Hepatocyte (in vitro differentiated cells): Measurements from ENCODE around the gene PCDHA8. TPM values are rescaled to one million over a fixed set of nuclear protein-coding genes. Genes with fewer than 3 reads are reported as not detected.
"Not testable (repeated sequence)": the region's sequence is repeated elsewhere in the genome, so short reads cannot be mapped to it uniquely, and the experiment has no call there.

Source experiments
- DNase-seq: peaks from one replicate; pipeline ENCODE4 v3.0.0-alpha.2; 2016; ENCODE audit warnings: low spot score
- H2AFZ ChIP-seq: fragments of 200-600 bp; sonication (generic); 2 replicates; pipeline ENCODE4 v1.6.0; 2016; ENCODE audit warnings: antibody characterized with exemption, mild to moderate bottlenecking
- H3K27ac ChIP-seq: fragments of 200-600 bp; sonication (generic); 2 replicates; pipeline ENCODE4 v1.5.1; 2016; ENCODE audit warnings: mild to moderate bottlenecking
- H3K27me3 ChIP-seq: fragments of 200-600 bp; sonication (generic); 2 replicates; pipeline ENCODE4 v1.6.1; 2016
- H3K36me3 ChIP-seq: fragments of 200-600 bp; sonication (generic); replicated peaks from 2 replicates; pipeline ENCODE4 v1.5.1; 2016; ENCODE audit warnings: low read depth; ENCODE audit not compliant: insufficient read depth
- H3K4me1 ChIP-seq: fragments of 200-600 bp; sonication (generic); 2 replicates; pipeline ENCODE4 v1.5.1; 2016; ENCODE audit warnings: mild to moderate bottlenecking, moderate library complexity; ENCODE audit not compliant: insufficient read depth
- H3K4me2 ChIP-seq: fragments of 200-600 bp; sonication (generic); 2 replicates; pipeline ENCODE4 v1.6.0; 2016
- H3K4me3 ChIP-seq: fragments of 200-600 bp; sonication (generic); 2 replicates; pipeline ENCODE4 v1.5.1; 2016; ENCODE audit warnings: mild to moderate bottlenecking
- H3K79me2 ChIP-seq: fragments of 200-600 bp; sonication (generic); 2 replicates; pipeline ENCODE4 v1.6.0; 2017; ENCODE audit warnings: mild to moderate bottlenecking
- H3K9me2 ChIP-seq: fragments of 200-600 bp; sonication (generic); replicated peaks from 2 replicates; pipeline ENCODE4 v1.6.0; 2017; ENCODE audit warnings: mild to moderate bottlenecking; ENCODE audit not compliant: insufficient read depth
- H3K9me3 ChIP-seq: fragments of 200-600 bp; sonication (generic); 2 replicates; pipeline ENCODE4 v1.5.1; 2016; ENCODE audit warnings: low read depth, mild to moderate bottlenecking
- H4K20me1 ChIP-seq: fragments of 200-600 bp; sonication (generic); 2 replicates; pipeline ENCODE4 v1.6.0; 2016; ENCODE audit warnings: mild to moderate bottlenecking; ENCODE audit not compliant: insufficient read depth, poor library complexity, severe bottlenecking
- CTCF ChIP-seq: fragments of 200-600 bp; sonication (generic); IDR thresholded peaks from 2 replicates; pipeline ENCODE4 v1.5.1; 2016; ENCODE audit warnings: antibody characterized with exemption, mild to moderate bottlenecking; ENCODE audit not compliant: poor library complexity
- EZH2 ChIP-seq: fragments of 200-600 bp; sonication (generic); IDR thresholded peaks from 2 replicates; pipeline ENCODE4 v1.6.1; 2016; ENCODE audit warnings: antibody characterized with exemption, mild to moderate bottlenecking, borderline replicate concordance
- EZH2phosphoT487 ChIP-seq: fragments of 200-600 bp; sonication (generic); IDR thresholded peaks from one replicate; pipeline ENCODE4 v1.6.1; 2018; ENCODE audit warnings: antibody characterized with exemption, mild to moderate bottlenecking, low read depth, moderate library complexity; ENCODE audit not compliant: unreplicated experiment, severe bottlenecking
- WGBS: methylation state at CpG from one replicate; pipeline ENCODE4 v1.1.6; 2016; ENCODE audit warnings: low lambda C conversion rate; ENCODE audit errors: missing lambda C conversion rate; 5-methylcytosine and 5-hydroxymethylcytosine counted together
- polyA plus RNA-seq: library from polyadenylated mRNA; unstranded; fragments of >200 nt; fragmentation: Nextera tagmentation; extraction: Ambion mirVana; gene quantifications from 2 replicates; pipeline ENCODE4 v1.2.1, GENCODE V29; 2016
- total RNA-seq: library from RNA; depleted of rRNA; stranded (reverse); fragments of >200 nt; gene quantifications from 2 replicates; pipeline ENCODE4 v1.2.3, GENCODE V29; 2014

The PCDHA8 gene
- total and polyA plus RNA-seq, 2 experiments from 2014 or later, result 0.13 to 1.9 TPM

GRCh38 chr5:140835622-140836510 lies 5.1 kb upstream of the PCDHA8 start:
- Histone ChIP-seq H2AFZ (no peak overlapping the region), H3K9me2 (no peaks in the 10 kb centered on the region), H3K27ac (no peak overlapping the region), H3K4me3 (no peak overlapping the region), H3K4me2 (no peak overlapping the region), H3K36me3 (peaks cover 5% of the 10 kb centered on the region), H3K27me3 (no peaks in the 10 kb centered on the region), H4K20me1 (no peaks in the 10 kb centered on the region), H3K9me3 (peaks cover 42% of the 10 kb centered on the region), H3K79me2 (no peaks in the 10 kb centered on the region), H3K4me1 (no peaks in the 10 kb centered on the region)
- over 99% methylated on average over 97 of the region's 103 CpGs for WGBS
- TF ChIP-seq CTCF, result no peak
- TF ChIP-seq EZH2, result no peak
- no peak for TF ChIP-seq EZH2phosphoT487
- no peak for DNase-seq

- peaks cover 26% of the 10 kb centered on the region for H3K9me3 ChIP-seq
- H3K27me3 ChIP-seq, result no peaks in the 10 kb centered on the region
- H3K79me2 ChIP-seq, result no peaks in the 10 kb centered on the region
- TF ChIP-seq CTCF, result no peak
- no peak for TF ChIP-seq EZH2
- TF ChIP-seq EZH2phosphoT487, result no peak
- H3K27ac ChIP-seq, result no peak overlapping the region
- 99% methylated on average over 71 of the region's 87 CpGs for whole genome bisulfite sequencing
- no peaks in the 10 kb centered on the region for H4K20me1 ChIP-seq
- H3K36me3 ChIP-seq, result no peaks in the 10 kb centered on the region
- no peak overlapping the region for H3K4me3 ChIP-seq
- H3K4me1 ChIP-seq, result no peaks in the 10 kb centered on the region
- no peaks in the 10 kb centered on the region for H3K9me2 ChIP-seq
- DNase-seq, result no peak
- H3K4me2 ChIP-seq, result no peak overlapping the region
- no peak overlapping the region for H2AFZ ChIP-seq
Measured at GRCh38 chr5:140842798-140843733, 2.1 kb downstream of the PCDHA8 start.

- H3K9me2 ChIP-seq, H3K4me1 ChIP-seq, H3K27me3 ChIP-seq, H2AFZ ChIP-seq, H3K79me2 ChIP-seq, DNase-seq, H3K27ac ChIP-seq, H3K36me3 ChIP-seq, H4K20me1 ChIP-seq: not testable (repeated sequence)
- Histone ChIP-seq H3K9me3 (peaks cover 10% of the 10 kb centered on the region), H3K4me2 (peak within 1 kb of the TSS; percentile 35), H3K4me3 (peak within 1 kb of the TSS; percentile 1)
- 81% methylated on average over 39 of the region's 48 CpGs for WGBS
Measured at GRCh38 chr5:140848139-140849102, 7.4 kb downstream of the PCDHA8 start, which contains the start of gene PCDHA9. PCDHA9 (plus strand) TSS chr5:140848382; CDS start chr5:140848496, 114 bp downstream.

GRCh38 chr5:140849831-140850634 lies 9.0 kb downstream of the PCDHA8 start:
- not testable (repeated sequence) for H3K79me2 ChIP-seq, H3K4me2 ChIP-seq, H3K36me3 ChIP-seq, H2AFZ ChIP-seq, H3K27me3 ChIP-seq, H3K9me3 ChIP-seq, H4K20me1 ChIP-seq, H3K9me2 ChIP-seq, H3K4me1 ChIP-seq, H3K27ac ChIP-seq, DNase-seq, H3K4me3 ChIP-seq
- over 99% methylated on average over 95 of the region's 101 CpGs for WGBS
